ENCODE data around the gene RELT.

- TF ChIP-seq CTCF (IDR thresholded peaks at IDR 0.05; ENCODE audit: low read length) (no peak), EZH2 (optimal IDR thresholded peaks at IDR 0.05; ENCODE audit: low read depth, low read length) (no peak)
Observed at GRCh38 chr11:73415854-73416615, 39.8 kb downstream of the RELT start.

Data from MM.1S (cell line).